Activated T-helper 2 cell treated with anti-CD3 and anti-CD28 coated beads, Interferon-gamma antibody, Interleukin-2, Interleukin-4, amounts not matched to agents 10 μg/mL and 5 μg/mL and 100 μg/mL, durations not matched to agents 14 hours and 24 hours and 36 hours (primary cell): ENCODE data around the gene FAM20C. TPM values are rescaled to one million over a fixed set of nuclear protein-coding genes. Genes with fewer than 3 reads are reported as not detected.

Experiments
- DNase-seq: peaks from one replicate; pipeline ENCODE4 v3.0.0; 2021; ENCODE audit warnings: low spot score
- H3K27ac Mint-ChIP-seq: one replicate; pipeline ENCODE4 v1.8.0; 2021; ENCODE audit warnings: mixed read lengths
- H3K27me3 Mint-ChIP-seq: one replicate; pipeline ENCODE4 v1.8.0; 2021; ENCODE audit warnings: low read depth, mixed read lengths
- H3K36me3 Mint-ChIP-seq: one replicate; pipeline ENCODE4 v1.8.0; 2021; ENCODE audit warnings: low read depth, mixed read lengths
- H3K4me1 Mint-ChIP-seq: one replicate; pipeline ENCODE4 v1.8.0; 2021; ENCODE audit warnings: low read depth, mixed read lengths
- H3K4me3 Mint-ChIP-seq: one replicate; pipeline ENCODE4 v1.8.0; 2021; ENCODE audit warnings: low read depth, mild to moderate bottlenecking, moderate library complexity, mixed read lengths
- H3K9me3 Mint-ChIP-seq: one replicate; pipeline ENCODE4 v1.8.0; 2021; ENCODE audit warnings: mixed read lengths
- intact Hi-C: fragments of 100-400 bp; cut with micrococcal nuclease; formaldehyde crosslinking; loops from one replicate; pipeline ENCODE4 v1.15.1; 2023
- total RNA-seq: library from RNA; stranded (reverse); gene quantifications from 2 replicates; pipeline ENCODE4 v1.2.3, GENCODE V29; 2022

The FAM20C gene
- total RNA-seq, 1 donor from 2014 or later, result 1.3 TPM

GRCh38 chr7:163971-164881, 28.1 kb upstream of the FAM20C start:
- Mint-ChIP-seq H3K4me3 (no peak overlapping the region), H3K9me3 (no peaks in the 10 kb centered on the region), H3K4me1 (no peaks in the 10 kb centered on the region), H3K27ac (no peak overlapping the region), H3K27me3 (no peaks in the 10 kb centered on the region), H3K36me3 (no peaks in the 10 kb centered on the region)
- intact Hi-C loops, result no loop called here
- DNase-seq, result no peak

- intact Hi-C loops, result no loop called here
- H3K36me3 Mint-ChIP-seq, result no peaks in the 10 kb centered on the region
- no peaks in the 10 kb centered on the region for H3K27me3 Mint-ChIP-seq
- DNase-seq, result no peak
- H3K9me3 Mint-ChIP-seq, result no peaks in the 10 kb centered on the region
- no peaks in the 10 kb centered on the region for H3K4me1 Mint-ChIP-seq
- no peak overlapping the region for H3K27ac Mint-ChIP-seq
- H3K4me3 Mint-ChIP-seq, result no peak overlapping the region
These were observed 27.3 kb upstream of the FAM20C start for GRCh38 chr7:164882-165660.

- intact Hi-C loops, result no loop called here
- no peaks in the 10 kb centered on the region for H3K4me1 Mint-ChIP-seq
- H3K27ac Mint-ChIP-seq, result no peak overlapping the region
- H3K4me3 Mint-ChIP-seq, result no peak overlapping the region
- no peaks in the 10 kb centered on the region for H3K27me3 Mint-ChIP-seq
- no peak for DNase-seq
- no peaks in the 10 kb centered on the region for H3K36me3 Mint-ChIP-seq
- H3K9me3 Mint-ChIP-seq, result no peaks in the 10 kb centered on the region
These were observed 26.6 kb upstream of the FAM20C start for GRCh38 chr7:165661-166337.

- H3K27ac Mint-ChIP-seq, result no peak overlapping the region
These were observed 25.9 kb upstream of the FAM20C start for GRCh38 chr7:166338-167060.

GRCh38 chr7:167090-167855, 25.1 kb upstream of the FAM20C start:
- Mint-ChIP-seq H3K4me1 (no peaks in the 10 kb centered on the region), H3K36me3 (no peaks in the 10 kb centered on the region), H3K4me3 (no peak overlapping the region), H3K27me3 (no peaks in the 10 kb centered on the region), H3K27ac (no peak overlapping the region), H3K9me3 (no peaks in the 10 kb centered on the region)
- intact Hi-C loops, result no loop called here
- DNase-seq, result no peak

More at GRCh38 chr7:166338-167060, 25.9 kb upstream of the FAM20C start:
- Mint-ChIP-seq H3K4me1 (no peaks in the 10 kb centered on the region), H3K4me3 (no peak overlapping the region), H3K9me3 (no peaks in the 10 kb centered on the region), H3K27me3 (no peaks in the 10 kb centered on the region), H3K36me3 (no peaks in the 10 kb centered on the region)
- intact Hi-C loops, result no loop called here
- DNase-seq, result no peak

GRCh38 chr7:167976-168791, 24.2 kb upstream of the FAM20C start:
- H3K27me3 Mint-ChIP-seq, result no peaks in the 10 kb centered on the region
- intact Hi-C loops, result no loop called here
- H3K4me3 Mint-ChIP-seq, result no peak overlapping the region
- H3K9me3 Mint-ChIP-seq, result no peaks in the 10 kb centered on the region
- H3K27ac Mint-ChIP-seq, result no peak overlapping the region
- no peaks in the 10 kb centered on the region for H3K36me3 Mint-ChIP-seq
- DNase-seq, result no peak
- H3K4me1 Mint-ChIP-seq, result no peaks in the 10 kb centered on the region

- H3K27me3 Mint-ChIP-seq, result no peaks in the 10 kb centered on the region
- no peak overlapping the region for H3K27ac Mint-ChIP-seq
- H3K4me1 Mint-ChIP-seq, result no peaks in the 10 kb centered on the region
These were observed 22.8 kb upstream of the FAM20C start for GRCh38 chr7:169276-170172.

GRCh38 chr7:170551-171363, 21.6 kb upstream of the FAM20C start:
- Mint-ChIP-seq H3K27me3 (no peaks in the 10 kb centered on the region), H3K27ac (no peak overlapping the region), H3K36me3 (no peaks in the 10 kb centered on the region), H3K9me3 (no peaks in the 10 kb centered on the region), H3K4me1 (no peaks in the 10 kb centered on the region), H3K4me3 (no peak overlapping the region)
- DNase-seq, result no peak
- intact Hi-C loops, result no loop called here

More at GRCh38 chr7:169276-170172, 22.8 kb upstream of the FAM20C start:
- Mint-ChIP-seq H3K9me3 (no peaks in the 10 kb centered on the region), H3K36me3 (no peaks in the 10 kb centered on the region), H3K4me3 (no peak overlapping the region)
- intact Hi-C loops, result no loop called here
- no peak for DNase-seq

- H3K9me3 Mint-ChIP-seq, result no peaks in the 10 kb centered on the region
These were observed 20.9 kb upstream of the FAM20C start for GRCh38 chr7:171364-171904.

More at GRCh38 chr7:171364-171904, 20.9 kb upstream of the FAM20C start:
- Mint-ChIP-seq H3K27ac (no peak overlapping the region), H3K4me3 (no peak overlapping the region), H3K27me3 (no peaks in the 10 kb centered on the region), H3K4me1 (no peaks in the 10 kb centered on the region), H3K36me3 (no peaks in the 10 kb centered on the region)
- intact Hi-C loops, result no loop called here
- no peak for DNase-seq
